ENCODE data around the gene FEZF1.

Gene FEZF1

GRCh38 chr7:122304319-122304975 is at the start of gene FEZF1:
Gene FEZF1, minus strand, starts transcription at chr7:122304750. Its CDS starts 313 bp downstream, at chr7:122304437.
- in situ Hi-C loops (cut with HindIII; ENCODE audit: low pct_ligation_motif_present, low pct_unique_long_range_greater_than_20kb, low sequenced_read_pairs): no loop called here
- peak; percentile 51 for DNase-seq

GRCh38 chr7:122352454-122352853 is 47.9 kb upstream of the FEZF1 start:
- in situ Hi-C loops (cut with HindIII; ENCODE audit: low pct_ligation_motif_present, low pct_unique_long_range_greater_than_20kb, low sequenced_read_pairs): no loop called here
- no peak for DNase-seq

- DNase-seq: no peak
- in situ Hi-C loops (cut with HindIII; ENCODE audit: low pct_ligation_motif_present, low pct_unique_long_range_greater_than_20kb, low sequenced_read_pairs): no loop called here
Observed at GRCh38 chr7:122350701-122351100, 46.2 kb upstream of the FEZF1 start.

GRCh38 chr7:122344303-122344620 is 39.7 kb upstream of the FEZF1 start:
- in situ Hi-C loops (cut with HindIII; ENCODE audit: low pct_ligation_motif_present, low pct_unique_long_range_greater_than_20kb, low sequenced_read_pairs): no loop called here
- no peak for DNase-seq

GRCh38 chr7:122343601-122344302 is 39.2 kb upstream of the FEZF1 start:
- in situ Hi-C loops (cut with HindIII; ENCODE audit: low pct_ligation_motif_present, low pct_unique_long_range_greater_than_20kb, low sequenced_read_pairs): no loop called here
- no peak for DNase-seq

- in situ Hi-C loops (cut with HindIII; ENCODE audit: low pct_ligation_motif_present, low pct_unique_long_range_greater_than_20kb, low sequenced_read_pairs): no loop called here
- no peak for DNase-seq
Observed at GRCh38 chr7:122340427-122340826, 35.9 kb upstream of the FEZF1 start.

GRCh38 chr7:122339145-122339904 is 34.8 kb upstream of the FEZF1 start:
- in situ Hi-C loops (cut with HindIII; ENCODE audit: low pct_ligation_motif_present, low pct_unique_long_range_greater_than_20kb, low sequenced_read_pairs): no loop called here
- no peak for DNase-seq

GRCh38 chr7:122337011-122337410 is 32.5 kb upstream of the FEZF1 start:
- in situ Hi-C loops (cut with HindIII; ENCODE audit: low pct_ligation_motif_present, low pct_unique_long_range_greater_than_20kb, low sequenced_read_pairs): no loop called here
- DNase-seq: no peak

GRCh38 chr7:122329145-122329802 is 24.7 kb upstream of the FEZF1 start:
- DNase-seq: no peak
- in situ Hi-C loops (cut with HindIII; ENCODE audit: low pct_ligation_motif_present, low pct_unique_long_range_greater_than_20kb, low sequenced_read_pairs): no loop called here

GRCh38 chr7:122327969-122328368 is 23.4 kb upstream of the FEZF1 start:
- no peak for DNase-seq
- in situ Hi-C loops (cut with HindIII; ENCODE audit: low pct_ligation_motif_present, low pct_unique_long_range_greater_than_20kb, low sequenced_read_pairs): no loop called here

GRCh38 chr7:122316467-122317388 is 12.2 kb upstream of the FEZF1 start:
- no peak for DNase-seq
- in situ Hi-C loops (cut with HindIII; ENCODE audit: low pct_ligation_motif_present, low pct_unique_long_range_greater_than_20kb, low sequenced_read_pairs): no loop called here

- in situ Hi-C loops (cut with HindIII; ENCODE audit: low pct_ligation_motif_present, low pct_unique_long_range_greater_than_20kb, low sequenced_read_pairs): no loop called here
- no peak for DNase-seq
Observed at GRCh38 chr7:122315507-122316466, 11.2 kb upstream of the FEZF1 start.

- in situ Hi-C loops (cut with HindIII; ENCODE audit: low pct_ligation_motif_present, low pct_unique_long_range_greater_than_20kb, low sequenced_read_pairs): no loop called here
- DNase-seq: no peak
Observed at GRCh38 chr7:122314284-122314683, 9.7 kb upstream of the FEZF1 start.

GRCh38 chr7:122312789-122313188 is 8.2 kb upstream of the FEZF1 start:
- in situ Hi-C loops (cut with HindIII; ENCODE audit: low pct_ligation_motif_present, low pct_unique_long_range_greater_than_20kb, low sequenced_read_pairs): no loop called here
- no peak for DNase-seq

- DNase-seq: no peak
- in situ Hi-C loops (cut with HindIII; ENCODE audit: low pct_ligation_motif_present, low pct_unique_long_range_greater_than_20kb, low sequenced_read_pairs): no loop called here
Observed at GRCh38 chr7:122311734-122312450, 7.3 kb upstream of the FEZF1 start.

GRCh38 chr7:122311050-122311700 is 6.6 kb upstream of the FEZF1 start:
- no peak for DNase-seq
- in situ Hi-C loops (cut with HindIII; ENCODE audit: low pct_ligation_motif_present, low pct_unique_long_range_greater_than_20kb, low sequenced_read_pairs): no loop called here
